ENCODE measurements around the gene CC2D1B. TPM values are rescaled to one million over a fixed set of nuclear protein-coding genes. Genes with fewer than 3 reads are reported as not detected.

Gene CC2D1B
- total and polyA plus RNA-seq, 2 experiments from 2014 or later, result 5.7 to 13.1 TPM

GRCh38 chr1:52358851-52359497, 7.0 kb downstream of the CC2D1B start:
- Histone ChIP-seq H3K27ac (ENCODE audit: low read depth) (no peak overlapping the region), H3K79me2 (replicated peaks; ENCODE audit: insufficient read depth) (0 out of 2 replicates have a peak, but pooled peaks cover 4% of the 10 kb centered on the region), H2AFZ (no peak overlapping the region), H3K9me2 (ENCODE audit: insufficient read depth) (no peaks in the 10 kb centered on the region), H3F3A (replicated peaks; ENCODE audit: low read depth) (no peaks in the 10 kb centered on the region), H3K4me2 (no peak overlapping the region), H3K4me3 (no peak overlapping the region), H4K20me1 (replicated peaks; ENCODE audit: insufficient read depth) (no peaks in the 10 kb centered on the region), H3K4me1 (ENCODE audit: insufficient read depth) (no peaks in the 10 kb centered on the region), H3K36me3 (ENCODE audit: insufficient read depth) (peaks cover 15% of the 10 kb centered on the region), H3K27me3 (ENCODE audit: insufficient read depth) (no peaks in the 10 kb centered on the region)
- H3K4me3 Mint-ChIP-seq, result no peak overlapping the region
- peaks cover 78% of the 10 kb centered on the region for H3K36me3 Mint-ChIP-seq (ENCODE audit: low read depth)
- no peak overlapping the region for H3K27ac Mint-ChIP-seq
- TF ChIP-seq NANOG (IDR thresholded peaks at IDR 0.05; ENCODE audit: borderline replicate concordance), result no peak
- TF ChIP-seq JUNB (IDR thresholded peaks at IDR 0.05; ENCODE audit: unreplicated experiment), result no peak
- TF ChIP-seq CTCF (conservative IDR thresholded peaks at IDR 0.05; ENCODE audit: low read depth in 2 of 2), result no peak
- no peak for TF ChIP-seq POLR2AphosphoS5 (IDR thresholded peaks at IDR 0.05; ENCODE audit: low read depth)
- ATAC-seq (no peak), DNase-seq (ENCODE audit: low spot score) (no peak)
- peaks cover 15% of the 10 kb centered on the region for H3K27me3 Mint-ChIP-seq (ENCODE audit: insufficient read depth, low read depth, poor library complexity)
- no peaks in the 10 kb centered on the region for H3K4me1 Mint-ChIP-seq
- no peaks in the 10 kb centered on the region for H3K9me3 Mint-ChIP-seq

- no peaks in the 10 kb centered on the region for H3K79me2 ChIP-seq (replicated peaks; ENCODE audit: insufficient read depth)
- peaks cover 86% of the 10 kb centered on the region for H3K36me3 Mint-ChIP-seq (ENCODE audit: low read depth)
- H3K27me3 Mint-ChIP-seq (ENCODE audit: insufficient read depth, low read depth, poor library complexity), result peaks cover 22% of the 10 kb centered on the region
- DNase-seq (ENCODE audit: low spot score), result no peak
- no peaks in the 10 kb centered on the region for H3K9me3 Mint-ChIP-seq
- H3K27ac ChIP-seq (ENCODE audit: low read depth), result no peak overlapping the region
- no peak overlapping the region for H3K4me3 Mint-ChIP-seq
- H2AFZ ChIP-seq, result no peak overlapping the region
- H3K9me2 ChIP-seq (ENCODE audit: insufficient read depth), result no peaks in the 10 kb centered on the region
- no peak overlapping the region for H3K4me2 ChIP-seq
- ATAC-seq, result no peak
- 0 out of 3 replicates have a peak, but pooled peaks cover 2% of the 10 kb centered on the region for H3K4me1 Mint-ChIP-seq
- H3K36me3 ChIP-seq (ENCODE audit: insufficient read depth), result peaks cover 18% of the 10 kb centered on the region
- no peaks in the 10 kb centered on the region for H3F3A ChIP-seq (replicated peaks; ENCODE audit: low read depth)
- no peaks in the 10 kb centered on the region for H4K20me1 ChIP-seq (replicated peaks; ENCODE audit: insufficient read depth)
- no peak overlapping the region for H3K4me3 ChIP-seq
- no peak overlapping the region for H3K27ac Mint-ChIP-seq
- no peaks in the 10 kb centered on the region for H3K4me1 ChIP-seq (ENCODE audit: insufficient read depth)
- no peaks in the 10 kb centered on the region for H3K27me3 ChIP-seq (ENCODE audit: insufficient read depth)
- TF ChIP-seq POLR2AphosphoS5 (IDR thresholded peaks at IDR 0.05; ENCODE audit: low read depth) (no peak), STAT1 (IDR thresholded peaks at IDR 0.05; ENCODE audit: unreplicated experiment) (no peak), ZNF331 (CRISPR knock-in tag; IDR thresholded peaks at IDR 0.05; ENCODE audit: low read depth) (no peak), EZH2phosphoT487 (IDR thresholded peaks at IDR 0.05; ENCODE audit: unreplicated experiment) (no peak), NANOG (IDR thresholded peaks at IDR 0.05; ENCODE audit: borderline replicate concordance) (no peak), JUNB (IDR thresholded peaks at IDR 0.05; ENCODE audit: unreplicated experiment) (no peak), EZH2 (IDR thresholded peaks at IDR 0.05; ENCODE audit: low read depth, unreplicated experiment) (no peak), ETS1 (IDR thresholded peaks at IDR 0.05) (no peak), REST (IDR thresholded peaks at IDR 0.05; ENCODE audit: unreplicated experiment) (no peak), CTCF (conservative IDR thresholded peaks at IDR 0.05; ENCODE audit: low read depth in 2 of 2) (no peak), ZNF114 (CRISPR knock-in tag; IDR thresholded peaks at IDR 0.05) (no peak)
Measured at GRCh38 chr1:52357397-52357796, 8.6 kb downstream of the CC2D1B start.
